ENCODE data around the gene TCERG1L.

TCERG1L gene

GRCh38 chr10:131355881-131356280 is 44.4 kb upstream of the TCERG1L start:
- Histone ChIP-seq H3K9ac (ENCODE audit: low read length) (no peak overlapping the region), H4K20me1 (ENCODE audit: low read depth, low read length) (no peaks in the 10 kb centered on the region), H3F3A (ENCODE audit: insufficient read depth) (no peaks in the 10 kb centered on the region), H3K36me3 (ENCODE audit: low read length) (no peaks in the 10 kb centered on the region), H3K79me2 (ENCODE audit: insufficient read depth, low read length) (no peaks in the 10 kb centered on the region), H3K9me3 (ENCODE audit: insufficient read depth, low read length) (no peaks in the 10 kb centered on the region), H3K9me2 (replicated peaks; ENCODE audit: insufficient read depth, low read length) (no peaks in the 10 kb centered on the region), H3K4me2 (ENCODE audit: low read depth, low read length, poor library complexity, severe bottlenecking) (no peak overlapping the region), H3K27ac (ENCODE audit: low read depth, low read length) (no peak overlapping the region), H2AFZ (ENCODE audit: low read depth, low read length, severe bottlenecking) (no peak overlapping the region), H3K4me3 (ENCODE audit: insufficient read depth, low read length, poor library complexity, severe bottlenecking) (no peak overlapping the region), H3K27me3 (ENCODE audit: low read length) (no peaks in the 10 kb centered on the region)
- no peak for TF ChIP-seq EZH2phosphoT487 (conservative IDR thresholded peaks at IDR 0.05; ENCODE audit: low read length)
- no peak for TF ChIP-seq CTCF (IDR thresholded peaks at IDR 0.05; ENCODE audit: insufficient read depth, low read length, poor library complexity, severe bottlenecking)

- no peak overlapping the region for H3K4me2 ChIP-seq (ENCODE audit: low read depth, low read length, poor library complexity, severe bottlenecking)
- H2AFZ ChIP-seq (ENCODE audit: low read depth, low read length, severe bottlenecking) = no peak overlapping the region
- H3K27me3 ChIP-seq (ENCODE audit: low read length) = no peaks in the 10 kb centered on the region
- no peaks in the 10 kb centered on the region for H3F3A ChIP-seq (ENCODE audit: insufficient read depth)
- no peak overlapping the region for H3K4me3 ChIP-seq (ENCODE audit: insufficient read depth, low read length, poor library complexity, severe bottlenecking)
- H3K27ac ChIP-seq (ENCODE audit: low read depth, low read length) = no peak overlapping the region
- no peaks in the 10 kb centered on the region for H3K79me2 ChIP-seq (ENCODE audit: insufficient read depth, low read length)
- H3K9ac ChIP-seq (ENCODE audit: low read length) = no peak overlapping the region
- no peaks in the 10 kb centered on the region for H3K9me2 ChIP-seq (replicated peaks; ENCODE audit: insufficient read depth, low read length)
- TF ChIP-seq EZH2phosphoT487 (conservative IDR thresholded peaks at IDR 0.05; ENCODE audit: low read length) (no peak), CTCF (IDR thresholded peaks at IDR 0.05; ENCODE audit: insufficient read depth, low read length, poor library complexity, severe bottlenecking) (no peak)
- H3K9me3 ChIP-seq (ENCODE audit: insufficient read depth, low read length) = no peaks in the 10 kb centered on the region
- no peaks in the 10 kb centered on the region for H3K36me3 ChIP-seq (ENCODE audit: low read length)
- H4K20me1 ChIP-seq (ENCODE audit: low read depth, low read length) = no peaks in the 10 kb centered on the region
Observed at GRCh38 chr10:131355056-131355455, 43.5 kb upstream of the TCERG1L start.

DNA sequence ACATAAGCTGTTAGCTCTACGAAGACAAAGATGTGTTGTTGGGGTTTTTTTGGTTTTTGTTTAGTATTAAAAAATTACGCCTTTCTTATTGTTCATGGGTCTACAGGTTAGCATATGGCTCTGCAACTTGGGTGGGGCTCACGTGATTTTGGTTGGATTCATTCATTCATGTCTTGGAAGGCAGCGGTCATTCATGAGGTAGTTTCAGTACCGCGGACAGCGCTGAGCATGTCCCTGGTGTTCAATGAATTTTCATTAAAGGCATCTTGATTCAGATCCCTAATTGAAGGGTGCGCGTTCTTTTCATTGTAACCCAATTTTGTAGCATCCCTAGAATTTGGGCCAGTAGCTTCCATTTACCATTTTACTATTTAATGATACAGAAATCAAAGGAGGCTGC is 42.9 kb upstream of the TCERG1L start:
- H2AFZ ChIP-seq (ENCODE audit: low read depth, low read length, severe bottlenecking) = no peak overlapping the region
- no peaks in the 10 kb centered on the region for H3K36me3 ChIP-seq (ENCODE audit: low read length)
- no peaks in the 10 kb centered on the region for H4K20me1 ChIP-seq (ENCODE audit: low read depth, low read length)
- no peaks in the 10 kb centered on the region for H3K9me2 ChIP-seq (replicated peaks; ENCODE audit: insufficient read depth, low read length)
- no peaks in the 10 kb centered on the region for H3K27me3 ChIP-seq (ENCODE audit: low read length)
- no peak overlapping the region for H3K9ac ChIP-seq (ENCODE audit: low read length)
- H3K4me3 ChIP-seq (ENCODE audit: insufficient read depth, low read length, poor library complexity, severe bottlenecking) = no peak overlapping the region
- no peak overlapping the region for H3K27ac ChIP-seq (ENCODE audit: low read depth, low read length)
- no peak overlapping the region for H3K4me2 ChIP-seq (ENCODE audit: low read depth, low read length, poor library complexity, severe bottlenecking)
- no peaks in the 10 kb centered on the region for H3K79me2 ChIP-seq (ENCODE audit: insufficient read depth, low read length)
- H3F3A ChIP-seq (ENCODE audit: insufficient read depth) = no peaks in the 10 kb centered on the region
- TF ChIP-seq CTCF (IDR thresholded peaks at IDR 0.05; ENCODE audit: insufficient read depth, low read length, poor library complexity, severe bottlenecking) (no peak), EZH2phosphoT487 (conservative IDR thresholded peaks at IDR 0.05; ENCODE audit: low read length) (no peak)
- no peaks in the 10 kb centered on the region for H3K9me3 ChIP-seq (ENCODE audit: insufficient read depth, low read length)

All from SU-DHL-6 (cell line).